DMS 273 (cell line): ENCODE data around the gene APBB2.
"Not testable (repeated sequence)": the region's sequence is repeated elsewhere in the genome, so short reads cannot be mapped to it uniquely, and the experiment has no call there.

Source experiments
- DNase-seq: peaks from one replicate; lab custom pipeline; 2025; ENCODE audit not compliant: unreplicated experiment; lab: John Stamatoyannopoulos, UW

Gene APBB2

DNA sequence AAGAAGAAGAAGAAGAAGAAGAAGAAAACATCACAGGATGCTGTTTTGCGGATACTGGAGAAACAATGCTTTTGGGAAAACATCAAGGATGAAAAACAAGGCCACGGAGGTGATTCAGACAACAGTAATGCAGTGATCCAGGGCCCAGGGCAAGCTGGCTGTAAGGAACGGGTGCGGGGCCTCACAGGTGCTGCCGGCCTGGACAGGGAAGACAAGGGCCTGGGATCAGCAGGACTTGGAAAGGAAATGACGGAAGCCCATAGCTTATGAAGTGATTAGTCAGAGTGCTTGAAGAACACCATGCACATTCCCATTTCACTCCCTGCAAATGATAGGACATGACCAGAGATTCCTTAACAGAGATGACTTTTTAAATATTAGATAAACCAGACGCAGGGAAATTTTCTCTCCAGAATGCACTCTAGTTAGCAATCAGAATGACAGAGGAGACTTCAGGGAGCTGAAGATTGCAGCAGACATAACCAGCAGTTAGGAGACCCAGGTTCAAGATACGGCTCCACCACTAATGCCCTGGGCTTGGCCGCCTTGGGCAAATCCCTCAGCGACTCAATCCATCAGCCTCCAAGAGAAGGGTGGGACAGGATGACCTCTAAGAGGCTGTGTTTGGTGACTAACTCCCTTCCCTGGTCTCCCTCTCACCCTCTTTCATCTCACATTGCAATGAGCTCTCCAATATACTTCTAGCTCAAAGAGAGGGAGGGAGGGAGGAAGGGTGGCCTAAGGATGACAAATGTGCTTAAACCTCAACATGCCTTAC lies 54.1 kb downstream of the APBB2 start:
- DNase-seq, result no peak

DNA sequence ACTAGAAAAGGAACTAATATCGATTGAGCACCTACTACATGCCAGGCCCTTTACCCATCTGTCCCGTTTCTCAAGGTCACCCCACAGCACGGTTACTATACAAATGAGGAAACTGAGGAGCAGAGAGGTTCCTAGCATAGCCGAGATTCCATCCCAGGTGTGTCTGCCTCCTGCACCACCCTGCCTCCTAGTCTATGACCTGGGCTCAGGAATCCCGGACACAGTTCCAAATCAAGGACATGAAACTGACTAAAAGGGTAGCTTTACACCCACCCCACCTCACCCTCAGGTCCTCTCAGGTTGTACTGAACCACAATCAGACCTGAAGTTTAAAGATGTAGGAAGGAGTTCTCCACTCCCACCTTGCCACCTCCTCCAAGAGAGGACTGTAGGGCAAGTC lies 55.6 kb downstream of the APBB2 start:
- no peak for DNase-seq

DNA sequence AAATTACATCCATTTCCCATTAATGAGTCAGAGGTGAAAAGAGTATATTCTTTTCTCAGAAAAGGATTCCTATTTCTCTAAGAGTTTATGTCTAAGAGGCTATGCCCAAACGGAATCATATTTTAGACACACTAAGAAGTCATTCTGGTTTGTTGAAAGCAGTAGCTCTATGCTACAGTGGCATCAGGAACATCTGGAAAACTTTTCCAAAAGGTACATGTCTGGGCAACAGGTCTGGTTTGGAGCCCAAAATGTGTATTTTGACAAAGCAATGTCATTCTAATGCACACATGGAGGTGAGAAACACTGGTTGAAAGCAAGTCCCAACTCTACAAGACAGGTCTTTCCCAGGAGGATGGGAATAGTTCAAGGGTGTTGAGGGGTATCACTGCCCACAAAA lies 56.1 kb downstream of the APBB2 start:
- no peak for DNase-seq

DNA sequence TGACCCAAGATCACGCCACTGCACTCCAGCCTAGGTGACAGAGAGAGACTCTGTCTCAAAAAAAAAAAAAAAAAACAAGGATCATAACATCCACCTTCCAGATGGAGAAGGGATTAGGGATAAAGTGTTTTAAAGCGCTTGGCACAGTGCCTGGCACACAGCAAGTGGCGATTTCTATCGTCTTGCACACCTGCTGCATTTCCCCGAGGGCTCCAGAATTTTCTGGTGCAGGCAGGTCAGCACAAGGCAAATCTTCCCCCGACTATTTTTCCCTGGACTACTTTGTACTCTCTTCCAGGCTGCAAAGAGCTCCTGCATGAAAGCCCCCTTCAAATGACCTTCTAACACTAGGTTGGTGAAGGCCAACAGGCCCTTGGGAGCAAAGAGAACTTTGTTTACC lies 57.3 kb downstream of the APBB2 start:
- peak; percentile 85 for DNase-seq

DNA sequence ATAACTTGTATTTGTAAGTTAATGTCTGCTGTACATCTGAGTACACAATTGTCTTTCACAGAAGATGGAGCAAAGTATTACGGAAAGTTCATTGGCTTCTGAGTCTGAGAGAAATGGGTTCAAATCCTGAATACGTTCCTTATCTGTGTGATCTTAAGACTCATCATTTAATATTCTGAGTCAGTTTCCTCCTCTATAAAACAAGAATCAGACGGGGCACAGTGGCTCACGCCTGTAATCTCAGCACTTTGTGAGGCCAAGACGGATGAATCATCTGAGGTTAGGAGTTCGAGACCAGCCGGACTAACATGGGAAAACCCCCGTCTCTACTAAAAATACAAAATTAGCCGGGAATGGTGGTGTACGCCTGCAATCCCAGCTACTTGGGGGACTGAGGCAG lies 57.8 kb downstream of the APBB2 start:
- DNase-seq, result no peak

DNA sequence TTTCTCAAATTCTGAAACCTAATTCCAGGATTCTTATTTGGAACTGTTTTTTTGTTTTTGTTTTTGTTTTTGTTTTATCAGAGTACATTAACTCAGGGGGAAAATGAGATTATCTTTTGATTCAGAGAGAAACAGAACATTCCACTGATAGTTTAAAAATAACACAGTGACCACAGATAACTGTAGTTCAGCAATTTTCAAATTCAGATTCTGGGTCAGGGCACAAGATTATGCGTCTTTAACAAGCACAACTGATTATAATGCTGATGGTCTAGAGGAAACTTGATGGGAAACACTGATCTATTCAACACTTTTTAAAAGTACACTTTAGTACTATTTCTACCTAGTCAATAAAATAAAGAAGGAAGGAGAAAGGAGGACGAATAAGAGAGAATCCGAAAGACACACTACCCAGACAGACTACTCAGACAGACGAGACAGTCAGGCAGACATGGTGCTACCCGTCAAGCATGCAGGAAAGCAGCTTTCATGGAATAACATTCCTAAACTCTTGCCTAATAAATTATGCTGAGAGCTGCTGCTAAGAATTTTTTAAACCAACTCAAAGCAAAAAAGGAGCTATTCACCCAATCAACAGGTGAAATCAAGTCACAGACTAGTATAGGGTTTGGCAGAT lies 59.0 kb downstream of the APBB2 start:
- no peak for DNase-seq

DNA sequence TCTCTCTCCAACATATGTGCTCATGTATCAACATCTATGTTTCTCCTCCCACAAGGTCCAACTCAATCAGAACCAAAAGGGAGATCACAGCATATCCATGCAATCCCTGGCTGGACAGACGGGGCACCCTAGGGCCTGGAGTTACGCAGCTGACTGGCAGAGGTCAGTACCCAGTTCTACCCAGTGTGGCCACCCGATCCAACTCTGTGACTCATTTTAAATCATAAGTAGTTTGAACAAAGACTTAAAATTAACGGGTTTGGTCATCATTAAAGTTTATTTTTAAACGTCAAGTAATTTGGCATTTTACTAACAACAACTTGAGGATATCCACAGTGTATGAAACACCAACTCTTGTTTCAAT lies 59.5 kb downstream of the APBB2 start:
- no peak for DNase-seq

DNA sequence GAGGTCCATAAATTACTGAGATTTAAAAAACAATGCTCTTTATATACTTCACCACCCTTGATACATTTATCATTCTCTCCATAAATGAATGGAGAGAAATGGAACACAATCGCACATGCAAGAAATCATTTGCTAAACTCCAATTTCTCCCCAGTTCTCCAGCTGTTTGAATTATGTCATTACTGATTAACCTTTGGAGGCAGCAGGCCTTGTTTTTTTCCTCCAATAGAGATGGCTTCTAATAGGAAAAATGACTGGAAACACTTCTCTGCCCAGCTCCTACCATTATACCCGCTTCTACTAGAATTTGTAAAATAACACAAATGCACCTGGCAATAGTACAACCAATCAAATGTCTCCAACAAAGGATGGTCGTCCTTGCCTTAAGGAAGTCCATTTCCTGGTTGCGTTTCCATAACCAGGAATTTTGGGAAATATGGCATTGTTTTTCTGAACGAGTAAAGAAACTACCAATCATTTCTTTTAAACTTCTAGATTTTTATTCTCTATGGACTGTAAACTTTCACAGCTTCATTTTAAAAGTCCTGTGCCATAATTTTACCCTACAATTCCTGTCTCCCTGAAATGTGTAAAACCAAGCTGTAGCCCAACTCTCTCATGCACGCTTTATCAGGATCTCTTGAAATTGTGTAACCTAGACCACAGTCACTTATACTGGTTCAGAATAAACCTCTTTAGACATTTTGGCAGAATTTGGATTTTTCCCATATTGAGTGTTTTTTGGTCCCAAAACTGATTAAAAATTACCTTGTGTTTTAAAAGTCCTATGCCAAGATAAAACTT lies 60.1 kb downstream of the APBB2 start:
- DNase-seq, result no peak

DNA sequence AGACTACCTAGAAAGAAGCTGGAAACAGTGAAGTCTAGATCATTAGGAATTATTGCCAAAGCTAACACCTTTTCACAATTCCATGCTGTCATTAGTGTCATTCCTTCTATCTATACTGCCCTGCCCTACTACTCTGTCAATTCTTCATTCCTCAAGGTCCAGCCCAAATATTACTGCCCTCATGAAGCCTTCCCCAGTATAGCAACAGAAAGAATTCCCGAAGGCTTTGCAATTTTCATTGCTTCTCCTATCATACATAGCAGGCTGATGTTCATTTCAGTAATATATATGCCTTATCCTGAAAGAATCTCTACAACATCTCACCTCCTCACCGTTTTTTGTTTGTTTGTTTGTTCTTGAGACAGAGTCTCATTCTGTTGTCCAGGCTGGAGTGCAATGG lies 63.9 kb downstream of the APBB2 start:
- no peak for DNase-seq

DNA sequence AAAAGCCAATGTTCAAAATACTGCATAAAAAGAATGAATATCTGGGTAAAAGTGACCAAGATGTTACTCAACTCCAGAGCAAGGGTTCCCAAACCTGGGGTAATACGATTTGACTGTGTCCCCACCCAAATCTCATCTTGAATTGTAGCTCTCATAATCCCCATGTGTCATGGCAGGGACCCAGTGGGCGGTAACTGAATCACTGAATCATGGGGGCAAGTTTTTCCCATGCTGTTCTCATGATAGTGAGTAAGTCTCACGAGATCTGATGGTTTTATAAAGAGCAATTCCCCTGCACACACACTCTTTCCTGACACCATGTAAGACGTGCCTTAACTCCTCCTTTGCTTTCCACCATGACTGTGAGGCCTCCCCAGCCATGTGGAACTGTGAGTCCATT lies 64.8 kb downstream of the APBB2 start:
- not testable (repeated sequence) for DNase-seq

DNA sequence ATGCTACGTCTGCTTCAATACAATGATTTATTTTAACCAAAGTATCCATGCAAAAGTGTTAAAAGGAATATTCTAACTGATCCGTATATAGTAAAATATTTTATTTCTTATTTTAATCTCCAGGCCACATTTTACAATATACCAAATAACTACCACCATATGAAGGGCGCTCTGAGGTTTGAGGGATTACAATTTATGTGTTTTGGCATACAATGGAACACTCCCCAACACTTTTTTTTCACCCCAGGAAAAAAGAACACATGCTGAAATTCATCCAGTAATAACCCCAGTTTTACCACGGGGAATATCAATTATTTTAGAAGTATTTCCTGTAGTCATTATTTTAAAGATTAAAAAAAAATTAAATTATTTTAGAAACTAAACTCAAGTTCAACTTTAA lies 65.4 kb downstream of the APBB2 start:
- DNase-seq, result no peak

DNA sequence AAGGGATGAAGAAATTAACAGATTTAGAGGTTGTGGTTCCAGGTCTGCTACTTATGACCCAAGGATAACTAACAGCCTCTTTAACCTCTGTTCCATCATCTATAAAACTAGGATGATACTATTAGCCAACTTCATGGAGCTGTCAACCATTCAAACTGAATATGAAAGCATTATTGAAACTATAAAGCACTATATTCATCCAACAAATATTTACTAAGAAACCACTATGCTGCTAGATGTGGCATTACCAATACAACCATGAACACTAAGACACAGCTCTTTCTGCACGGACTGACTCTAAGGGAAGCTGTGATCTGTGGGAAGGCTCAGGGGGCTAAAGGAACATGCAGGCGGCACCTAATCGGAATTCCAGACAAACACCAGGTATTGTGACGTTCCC lies 66.0 kb downstream of the APBB2 start:
- no peak for DNase-seq

DNA sequence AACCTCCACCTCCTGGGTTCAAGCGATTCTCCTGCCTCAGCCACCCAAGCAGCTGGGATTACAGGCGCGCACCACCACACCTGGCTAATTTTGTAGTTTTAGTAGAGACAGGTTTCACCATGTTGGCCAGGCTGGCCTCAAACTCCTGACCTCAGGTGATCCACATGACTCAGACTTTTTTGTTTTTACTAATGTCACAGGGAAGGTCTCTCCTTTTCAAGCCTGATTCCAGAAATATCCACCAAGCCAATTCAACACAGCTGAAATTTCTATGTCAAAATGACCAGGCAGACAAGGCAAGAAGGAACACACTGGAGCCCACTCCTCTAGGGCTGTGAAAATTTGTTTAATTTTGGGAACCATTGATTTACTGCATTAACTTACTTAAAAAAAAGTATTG lies 66.8 kb downstream of the APBB2 start:
- not testable (repeated sequence) for DNase-seq

DNA sequence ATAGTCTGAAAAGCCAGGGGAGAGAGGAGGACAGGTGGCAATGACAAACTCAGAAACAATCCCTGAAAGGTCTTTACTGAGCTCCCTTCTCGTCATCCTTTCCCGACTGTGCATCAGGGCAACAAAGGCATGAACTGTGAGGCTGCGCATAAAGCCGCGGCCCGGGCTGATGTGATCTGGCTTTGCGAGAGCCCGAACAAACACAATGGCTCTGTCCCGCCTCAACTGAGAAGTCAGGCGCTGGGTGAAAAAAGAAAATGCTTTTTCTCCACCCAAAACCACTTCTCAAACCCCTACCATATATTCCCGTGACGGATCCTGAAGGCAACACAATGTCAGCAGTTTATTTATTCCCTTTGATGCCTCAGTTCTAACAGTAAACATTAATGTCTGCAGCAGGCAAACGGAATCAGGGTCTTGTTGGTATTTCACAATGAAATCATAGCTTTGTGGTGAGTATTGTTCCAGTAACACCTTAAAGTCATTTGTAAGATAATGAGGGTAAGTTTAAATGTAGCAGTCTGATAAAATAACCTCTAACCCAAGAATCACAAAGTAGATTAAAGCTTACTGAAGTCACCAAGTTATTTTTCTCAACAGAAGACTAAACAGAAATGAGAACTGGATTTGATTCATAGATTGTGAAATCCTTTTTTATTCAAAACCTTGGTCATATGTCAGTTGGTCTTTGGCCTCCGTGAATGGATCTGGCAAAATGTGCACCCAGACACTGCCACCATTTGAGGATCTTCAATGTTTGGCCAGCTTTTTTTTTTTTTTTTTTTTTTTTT lies 67.4 kb downstream of the APBB2 start:
- no peak for DNase-seq

DNA sequence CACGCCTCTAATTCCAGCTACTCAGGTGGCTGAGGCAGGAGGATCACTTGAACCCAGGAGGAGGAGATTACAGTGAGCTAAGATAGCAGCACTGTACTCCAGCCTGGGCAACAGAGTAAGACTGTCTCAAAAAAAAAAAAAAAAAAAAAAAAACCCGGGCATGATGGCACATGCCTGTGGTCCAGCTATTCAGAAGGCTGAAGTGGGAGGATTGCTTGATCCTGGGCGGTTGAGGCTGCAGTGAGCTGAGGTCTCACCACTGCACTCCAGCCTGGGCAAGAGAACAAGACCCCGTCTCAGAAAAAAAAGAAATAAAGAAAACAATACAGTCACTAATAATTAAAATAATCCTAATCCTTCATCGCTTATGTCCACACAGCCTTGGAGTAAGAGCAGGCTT lies 68.1 kb downstream of the APBB2 start:
- no peak for DNase-seq

DNA sequence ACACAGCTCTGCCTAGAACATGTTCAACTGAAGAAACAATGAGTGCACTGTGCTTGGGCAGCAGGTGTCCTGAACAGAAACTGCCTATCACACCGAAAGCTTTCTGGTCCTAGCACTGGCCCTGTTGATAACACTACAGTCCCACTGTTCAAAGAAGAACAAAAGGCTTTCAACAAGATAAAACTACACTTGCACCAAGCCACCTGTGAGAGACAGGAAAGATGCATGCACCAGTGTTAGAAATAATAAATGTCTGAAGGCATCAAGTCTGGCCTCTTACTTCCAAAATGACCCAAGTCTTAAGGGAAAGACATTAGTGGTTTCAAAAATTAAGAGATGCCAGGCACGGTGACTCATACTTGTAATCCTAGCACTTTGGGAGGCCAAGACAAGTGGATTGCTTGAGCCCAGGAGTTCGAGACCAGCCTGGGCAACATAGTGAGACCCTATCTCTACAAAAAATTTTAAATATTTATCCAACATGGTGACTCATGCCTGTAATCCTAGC lies 68.7 kb downstream of the APBB2 start:
- DNase-seq, result no peak

DNA sequence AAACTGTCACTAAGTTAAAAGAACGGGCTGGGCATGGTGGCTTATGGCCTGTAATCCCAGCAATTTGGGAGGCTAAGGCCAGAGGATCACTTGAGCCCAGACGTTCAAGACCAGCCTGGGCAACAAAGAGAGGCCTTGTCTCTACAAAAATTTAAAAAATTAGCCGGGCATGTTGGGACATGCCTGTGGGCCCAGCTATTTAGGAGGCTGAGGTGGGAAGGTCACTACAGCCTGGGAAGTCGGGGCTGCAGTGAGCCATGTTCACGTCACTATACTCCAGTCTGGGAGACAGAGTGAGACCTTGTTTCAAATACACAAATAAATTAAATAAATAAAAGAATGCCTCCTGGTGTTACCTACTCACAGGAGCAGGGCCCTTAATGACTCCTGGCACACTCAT lies 69.5 kb downstream of the APBB2 start:
- DNase-seq, result no peak

DNA sequence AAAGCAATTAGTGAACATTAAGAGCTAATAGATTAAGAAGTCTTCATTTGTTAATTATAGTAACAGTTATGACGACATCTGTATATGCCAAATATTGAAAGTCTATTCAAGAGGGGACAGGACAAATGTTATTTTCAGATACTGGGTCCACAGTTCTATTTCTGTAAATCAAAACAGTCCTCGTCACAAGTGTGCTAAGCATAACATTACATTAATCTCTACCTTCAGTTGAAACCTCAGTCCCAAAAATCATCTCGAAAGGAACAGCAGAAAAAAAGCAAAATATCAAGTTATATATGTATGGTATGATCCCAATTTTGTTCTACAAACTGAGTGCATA lies 70.3 kb downstream of the APBB2 start:
- DNase-seq, result no peak

DNA sequence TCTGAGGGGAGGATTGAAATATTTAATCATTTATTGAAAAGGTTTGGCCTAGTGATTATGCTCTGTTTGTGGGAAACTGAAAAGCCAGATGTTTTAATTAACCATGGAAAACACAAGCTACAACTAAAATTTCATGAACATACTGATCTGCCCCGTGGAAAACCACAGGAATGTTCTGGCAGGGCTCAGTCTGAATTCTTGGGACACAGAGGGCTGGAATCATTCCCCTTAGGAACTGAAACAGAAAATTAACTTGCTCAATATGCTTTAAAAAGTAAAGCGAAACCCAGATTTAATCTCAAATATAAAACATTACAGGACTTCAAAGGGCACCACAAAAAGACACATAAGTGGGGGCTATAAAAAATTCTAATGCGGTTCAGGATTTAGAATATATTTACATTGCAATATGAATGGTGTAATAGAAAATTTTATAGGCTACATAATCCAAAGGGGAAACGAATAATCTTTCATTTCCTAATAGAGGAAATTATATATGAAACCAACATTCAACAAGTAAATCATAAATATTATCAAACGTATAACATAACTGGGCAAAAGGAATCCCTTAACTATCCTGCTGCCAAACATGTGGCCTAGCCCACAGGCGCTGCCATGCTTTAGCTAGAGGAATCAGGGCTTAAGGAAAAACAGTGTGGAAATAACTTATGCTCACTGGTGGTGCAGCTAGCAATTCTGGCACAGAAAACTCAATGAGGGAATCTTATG lies 70.9 kb downstream of the APBB2 start:
- peak; percentile 40 for DNase-seq
